NCI-H82 treated with DMSO at 0.1 percent for 48 hours (cell line): ENCODE measurements around the gene ABCG5.
A peak's percentile ranks its signal among the peaks of the same experiment; 100 is the strongest.

Source experiments
- DNase-seq: peaks from one replicate; lab custom pipeline; 2025; ENCODE audit not compliant: unreplicated experiment; lab: John Stamatoyannopoulos, UW

ABCG5 gene

DNA sequence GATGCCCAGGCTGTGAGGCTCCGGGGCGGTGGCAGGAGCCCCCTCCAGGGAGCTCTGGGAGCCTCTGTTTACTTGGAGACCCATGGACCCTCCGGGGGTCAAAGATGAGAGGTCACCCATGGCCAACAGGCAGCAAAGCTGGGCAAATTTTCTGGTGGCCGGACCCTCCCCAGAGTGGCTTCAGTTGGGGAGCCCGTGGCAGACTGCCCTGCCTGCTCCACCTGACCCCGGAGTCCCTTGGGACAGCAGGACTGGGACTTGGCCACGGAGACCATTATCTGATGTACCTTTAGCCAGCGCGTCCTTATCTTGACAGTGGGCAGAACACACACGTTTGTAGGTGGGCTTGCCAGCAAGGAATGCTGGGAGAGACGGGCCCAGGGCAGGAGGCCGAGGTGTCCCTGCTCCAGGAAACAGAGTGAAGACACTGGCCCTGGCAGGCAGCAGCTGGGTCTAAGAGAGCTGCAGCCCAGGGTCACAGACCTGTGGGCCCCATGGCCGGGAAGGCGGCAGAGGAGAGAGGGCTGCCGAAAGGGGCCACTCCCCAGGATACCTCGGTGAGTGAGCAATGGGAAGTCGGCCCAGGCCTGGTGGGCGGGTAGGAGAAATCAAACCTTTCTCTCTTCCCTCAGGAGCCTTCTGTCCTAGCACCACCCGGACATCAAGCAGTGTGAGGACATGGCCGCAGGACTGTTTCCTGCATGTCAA lies at the start of gene ABCG5, which contains the start of gene ABCG8:
TSS of gene ABCG5 (minus strand) at position 280 of the 708 bp plus-strand sequence. CDS start at position 120, 160 bp downstream.
TSS of gene ABCG8 (plus strand) at position 412 of the 708 bp plus-strand sequence. CDS start at position 495, 83 bp downstream.
- no peak for DNase-seq

DNA sequence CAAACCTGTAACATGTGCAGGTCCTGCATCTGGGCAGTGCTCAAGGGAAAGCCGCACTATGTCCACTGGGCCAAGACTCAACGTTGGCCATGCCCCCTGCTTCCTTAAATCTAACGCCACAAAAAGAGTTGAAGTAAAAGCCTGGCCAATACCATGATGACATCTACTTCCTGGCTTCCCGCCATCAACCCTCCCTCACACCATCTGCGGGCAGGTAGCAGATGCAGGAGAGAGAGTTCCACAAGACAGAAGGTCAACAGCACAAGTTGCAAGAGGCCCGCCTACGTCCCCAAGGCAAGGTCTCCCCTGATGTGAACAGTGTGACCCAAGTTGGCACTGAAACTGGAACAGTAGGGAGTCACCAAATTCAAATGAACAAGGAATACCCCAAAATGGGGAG lies 48.5 kb upstream of the ABCG5 start:
- no peak for DNase-seq

DNA sequence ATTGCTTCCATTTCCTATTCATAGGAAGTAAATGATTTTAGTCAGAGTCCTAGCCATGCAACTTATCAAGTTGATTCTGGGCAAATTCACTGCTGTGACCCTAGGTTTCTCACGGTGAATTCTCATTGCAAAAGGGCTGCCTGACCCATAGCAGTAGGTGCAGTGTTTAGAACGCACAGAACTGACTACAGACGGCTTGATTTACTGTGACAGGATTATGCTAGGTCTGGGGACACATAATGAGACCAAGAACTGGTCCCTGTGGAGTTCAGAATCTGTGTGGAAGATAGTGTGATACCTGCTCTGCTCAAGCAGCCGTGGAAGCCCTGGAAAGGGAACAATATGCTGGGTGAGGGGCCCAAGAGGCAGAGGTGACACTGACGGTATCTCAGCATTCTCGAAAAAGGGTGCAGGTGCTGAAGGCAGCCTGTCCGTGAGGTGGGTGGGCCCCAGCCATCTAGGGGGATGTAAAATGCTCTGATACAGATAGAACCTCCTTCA lies 46.5 kb upstream of the ABCG5 start:
- DNase-seq, result peak; percentile 6

DNA sequence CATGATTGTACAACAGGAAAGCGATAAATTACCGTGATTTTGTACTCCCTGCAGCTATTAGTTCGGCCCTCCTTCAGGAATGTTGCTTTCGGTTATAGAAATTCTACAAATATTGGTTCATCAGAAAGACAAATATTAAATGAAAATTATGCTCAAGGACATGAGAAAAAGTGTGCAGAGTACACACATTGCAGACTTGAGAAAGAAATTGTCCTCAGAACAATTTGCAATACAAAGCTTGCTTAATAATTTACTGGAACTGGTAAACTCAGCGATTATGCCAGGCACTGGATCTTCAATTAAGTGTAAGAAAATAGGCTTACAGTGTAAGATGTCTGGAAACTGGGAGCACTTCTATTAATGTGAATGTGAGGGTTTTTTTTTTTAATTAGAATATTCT lies 46.0 kb upstream of the ABCG5 start:
- no peak for DNase-seq

DNA sequence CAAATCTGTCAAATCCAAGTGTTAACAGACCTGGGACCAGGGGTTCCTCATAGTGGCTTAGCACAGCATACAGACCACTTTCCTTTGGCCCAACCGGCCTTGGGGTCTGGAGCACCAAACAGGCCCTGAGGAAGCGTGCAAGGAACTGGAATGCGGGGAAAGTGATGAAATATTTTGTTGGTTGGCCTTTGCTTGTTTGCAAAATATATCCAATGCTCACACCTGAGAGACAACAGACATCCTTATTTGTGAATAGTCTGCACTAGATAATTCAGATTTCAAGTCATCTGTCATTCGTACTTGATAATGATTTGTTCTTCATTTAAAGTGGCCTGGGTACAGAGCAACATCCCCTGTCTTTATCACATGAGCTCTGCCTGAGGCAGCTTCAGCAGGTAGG lies 43.7 kb upstream of the ABCG5 start:
- no peak for DNase-seq

DNA sequence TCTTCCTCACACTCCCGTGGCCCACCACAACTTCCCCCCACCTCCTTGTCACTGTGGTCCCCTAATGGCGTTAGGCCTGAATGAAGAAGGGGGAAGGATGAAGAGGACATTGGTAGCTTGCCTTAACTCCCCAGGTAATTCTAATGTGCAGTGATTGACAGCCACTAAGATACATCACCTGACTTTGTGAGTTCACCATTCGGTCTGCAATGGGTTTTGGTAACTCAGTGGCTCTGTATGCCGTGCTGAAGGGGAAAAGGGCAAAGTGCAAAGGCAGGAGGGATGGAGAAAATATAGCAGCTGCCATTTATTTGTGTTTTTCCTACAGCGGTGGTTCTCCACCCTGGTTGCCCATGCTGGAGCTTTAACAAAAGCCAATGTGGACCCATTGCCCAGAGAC lies 42.3 kb upstream of the ABCG5 start:
- no peak for DNase-seq

DNA sequence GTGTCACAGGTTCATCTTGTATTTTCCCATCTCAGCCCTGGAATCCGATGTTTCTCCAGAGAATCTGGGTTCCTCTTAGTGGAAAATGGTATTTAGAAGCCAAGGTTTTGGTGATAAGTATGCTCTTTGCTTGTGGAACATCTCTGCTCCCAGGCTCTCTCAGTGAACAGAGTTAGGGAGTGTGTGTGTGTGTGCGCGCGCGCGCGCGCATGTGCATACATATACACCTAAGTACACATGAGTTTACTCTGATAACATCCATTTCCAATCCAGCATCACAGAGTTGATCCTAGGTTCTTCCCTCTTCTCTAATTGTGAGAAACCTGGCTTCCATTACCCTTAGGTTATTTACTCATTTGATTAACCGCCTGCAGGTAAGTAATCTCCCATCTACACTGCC lies 41.8 kb upstream of the ABCG5 start:
- no peak for DNase-seq

DNA sequence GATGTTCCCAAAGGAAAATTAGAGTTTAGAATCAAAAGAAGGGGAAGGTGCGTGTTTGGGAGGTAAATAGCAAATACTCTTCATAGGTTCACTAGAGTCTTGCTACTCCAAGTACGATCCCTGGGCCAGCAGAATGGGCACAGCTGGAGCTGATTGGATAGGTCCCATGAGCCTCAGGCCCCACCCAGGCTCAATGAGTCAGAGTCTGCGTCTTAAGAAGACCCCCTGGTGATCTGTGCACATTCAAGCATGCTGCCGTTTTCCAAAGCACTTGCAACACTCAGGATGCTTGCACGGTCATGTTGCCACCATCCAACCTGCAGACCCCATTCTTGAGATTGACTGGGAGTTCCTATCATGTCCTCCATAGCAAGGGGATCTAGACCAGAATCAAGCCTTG lies 40.6 kb upstream of the ABCG5 start:
- no peak for DNase-seq

DNA sequence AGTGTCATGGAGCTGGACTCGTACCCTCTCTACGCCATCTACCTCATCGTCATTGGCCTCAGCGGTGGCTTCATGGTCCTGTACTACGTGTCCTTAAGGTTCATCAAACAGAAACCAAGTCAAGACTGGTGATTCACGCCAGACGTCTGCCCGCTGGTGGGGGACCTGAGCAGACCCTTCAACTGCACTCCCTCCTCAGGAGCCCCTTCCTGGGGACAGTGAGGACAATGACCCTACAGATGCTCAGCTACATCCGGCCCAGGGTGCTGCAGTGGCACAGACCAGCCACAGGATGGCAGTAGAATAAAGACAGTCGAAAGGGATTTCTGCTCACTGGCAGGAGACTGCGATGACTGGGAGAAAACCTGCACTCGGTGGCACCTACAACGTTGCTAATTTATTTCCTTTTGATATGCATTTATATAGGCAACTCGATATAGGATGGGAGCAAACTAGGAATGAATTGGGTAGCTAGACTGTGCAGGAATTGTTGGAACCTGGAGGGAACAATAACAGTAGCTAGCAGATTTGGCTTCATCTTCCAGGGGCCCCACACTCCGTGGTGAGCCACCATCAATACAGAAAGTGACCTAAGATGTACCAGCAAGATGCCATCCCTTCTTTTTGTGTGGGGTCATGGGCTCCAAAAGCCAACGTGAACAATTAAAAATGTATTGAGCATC lies 39.3 kb upstream of the ABCG5 start:
- peak; percentile 46 for DNase-seq

DNA sequence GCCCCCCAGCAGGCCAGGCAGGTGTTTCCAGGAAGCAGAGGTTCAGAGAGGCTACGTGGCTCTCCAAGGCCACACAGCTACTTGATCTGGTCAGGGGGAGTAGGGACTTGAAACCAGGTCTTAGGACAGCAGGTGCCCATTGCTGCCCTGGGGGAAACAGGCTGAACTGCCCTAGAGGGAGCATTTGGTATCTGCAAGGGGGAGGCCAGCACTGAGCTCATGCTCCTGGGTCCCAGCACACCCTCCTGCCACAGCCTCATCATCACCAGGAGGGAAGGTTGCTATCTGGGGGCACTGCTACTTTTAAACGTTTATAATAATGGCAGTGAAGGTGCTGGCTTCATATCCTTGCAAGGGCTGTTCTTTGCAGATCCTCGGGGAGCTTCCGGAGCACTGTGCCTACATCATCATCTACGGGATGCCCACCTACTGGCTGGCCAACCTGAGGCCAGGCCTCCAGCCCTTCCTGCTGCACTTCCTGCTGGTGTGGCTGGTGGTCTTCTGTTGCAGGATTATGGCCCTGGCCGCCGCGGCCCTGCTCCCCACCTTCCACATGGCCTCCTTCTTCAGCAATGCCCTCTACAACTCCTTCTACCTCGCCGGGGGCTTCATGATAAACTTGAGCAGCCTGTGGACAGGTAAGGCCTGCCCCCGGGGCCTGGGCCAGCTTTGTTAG lies 36.3 kb upstream of the ABCG5 start:
- no peak for DNase-seq

DNA sequence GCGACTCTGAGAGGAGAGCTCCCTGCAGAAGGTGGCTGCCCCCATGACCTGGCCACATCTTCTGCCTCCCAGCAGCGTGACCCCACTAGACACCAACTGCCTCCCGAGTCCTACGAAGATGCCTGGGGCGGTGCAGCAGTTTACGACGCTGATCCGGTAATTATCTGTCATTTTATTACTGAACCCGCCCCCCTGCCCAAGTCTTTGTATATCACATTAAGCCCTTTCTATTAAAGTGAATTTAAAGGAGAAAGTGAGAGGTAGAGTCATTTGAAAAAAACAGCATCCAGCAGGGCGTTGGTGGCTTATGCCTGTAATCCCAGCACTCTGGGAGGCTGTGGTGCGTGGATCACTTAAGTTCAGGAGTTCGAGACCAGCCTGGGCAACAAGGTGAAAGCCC lies 33.5 kb upstream of the ABCG5 start:
- DNase-seq, result no peak

DNA sequence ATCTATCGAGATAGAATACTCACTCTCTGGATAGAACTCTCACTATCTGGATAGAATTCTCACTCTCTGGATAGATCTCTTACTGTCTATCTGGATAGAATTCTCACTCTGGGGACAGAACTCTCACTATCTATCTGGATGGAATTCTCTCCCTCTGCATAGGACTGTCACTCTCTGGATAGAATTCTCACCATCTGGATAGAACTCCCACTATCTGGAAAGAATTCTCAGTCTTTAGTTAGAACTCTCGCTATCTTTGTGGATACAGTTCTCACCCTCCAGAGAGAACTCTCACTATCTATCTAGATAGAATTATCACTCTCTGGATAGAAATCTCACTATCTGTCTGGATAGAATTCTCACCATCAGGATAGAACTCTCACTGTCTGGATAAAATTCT lies 16.7 kb upstream of the ABCG5 start:
- no peak for DNase-seq

DNA sequence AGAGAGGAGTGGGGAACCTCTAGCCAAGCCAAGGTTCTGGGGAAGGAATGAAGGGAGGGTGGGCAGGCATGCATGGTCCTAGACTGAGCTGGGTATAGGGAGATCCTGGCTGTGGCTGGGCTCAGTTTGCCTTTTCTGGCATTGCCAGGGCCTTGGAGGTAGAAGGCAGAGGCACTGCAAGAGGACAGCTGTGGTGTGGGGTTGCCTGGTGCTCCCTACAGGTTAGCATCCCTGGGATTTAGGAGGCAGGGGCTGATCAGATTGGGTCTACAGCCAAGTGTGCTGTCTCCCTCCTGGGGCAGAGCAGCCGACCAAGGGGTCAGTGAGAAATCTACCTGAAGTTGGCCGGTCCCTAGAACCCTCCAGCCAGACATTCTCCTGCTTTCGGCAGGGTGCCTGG lies 16.0 kb upstream of the ABCG5 start:
- DNase-seq, result no peak

DNA sequence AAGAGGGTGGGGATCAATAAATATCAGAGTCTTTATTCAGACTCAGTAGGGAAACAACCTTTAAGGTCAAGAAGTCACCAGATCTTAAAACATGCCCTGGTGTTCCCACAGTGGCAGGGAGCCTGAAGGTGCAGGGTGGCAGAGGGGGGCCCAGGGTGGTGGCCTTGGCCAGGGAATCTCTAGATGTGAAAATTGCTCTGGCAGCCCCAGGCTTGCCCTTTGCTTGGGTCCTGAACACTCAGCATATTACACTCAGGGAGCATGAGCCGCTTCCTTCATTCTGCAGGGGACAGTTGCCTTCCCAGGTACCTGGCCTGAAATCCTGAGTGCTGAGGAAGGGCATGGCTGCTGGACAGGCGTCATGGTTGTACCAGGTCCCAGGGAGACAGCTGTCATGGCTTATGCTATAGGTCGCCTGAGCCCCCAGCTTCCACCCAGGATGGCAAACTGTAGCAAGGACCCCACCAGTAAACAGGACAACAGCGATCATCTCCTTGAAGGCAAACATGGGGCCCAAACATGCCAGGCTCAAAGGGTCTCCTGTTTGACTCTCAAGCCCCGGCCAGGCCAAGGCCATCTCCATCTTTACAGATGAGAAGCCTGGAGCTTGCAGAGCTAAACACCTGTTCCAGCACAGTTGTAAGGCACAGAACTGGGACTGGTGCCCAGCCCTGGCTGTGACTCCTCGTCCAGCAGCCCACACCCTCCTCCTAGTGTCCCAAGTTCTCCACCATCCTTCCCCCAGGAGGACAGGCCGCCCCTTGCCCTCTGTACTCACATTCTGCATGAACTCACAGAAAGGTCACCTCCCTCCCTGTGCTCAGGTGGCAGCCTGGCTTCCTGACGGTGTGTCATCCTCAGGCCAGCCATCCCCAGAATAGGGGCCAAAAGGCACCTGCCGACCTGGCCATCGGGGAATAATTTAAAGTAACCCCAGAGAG lies 14.8 kb upstream of the ABCG5 start:
- no peak for DNase-seq

DNA sequence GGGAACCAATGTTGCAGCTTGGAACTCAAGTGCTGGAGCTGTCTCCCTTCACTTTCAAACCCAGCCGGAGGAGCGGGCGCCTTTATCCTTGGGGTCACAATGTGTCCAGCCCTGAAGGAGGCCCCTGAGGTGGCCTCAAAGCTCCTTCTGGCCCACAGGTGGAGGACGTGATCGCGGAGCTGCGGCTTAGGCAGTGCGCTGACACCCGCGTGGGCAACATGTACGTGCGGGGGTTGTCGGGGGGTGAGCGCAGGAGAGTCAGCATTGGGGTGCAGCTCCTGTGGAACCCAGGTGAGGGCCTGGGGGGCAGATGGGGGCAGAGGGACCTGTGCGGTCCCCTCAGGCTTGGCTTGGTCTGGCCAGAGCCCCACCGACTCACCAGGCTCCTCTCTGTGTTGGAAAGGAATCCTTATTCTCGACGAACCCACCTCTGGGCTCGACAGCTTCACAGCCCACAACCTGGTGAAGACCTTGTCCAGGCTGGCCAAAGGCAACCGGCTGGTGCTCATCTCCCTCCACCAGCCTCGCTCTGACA lies 13.6 kb upstream of the ABCG5 start:
- DNase-seq, result no peak

DNA sequence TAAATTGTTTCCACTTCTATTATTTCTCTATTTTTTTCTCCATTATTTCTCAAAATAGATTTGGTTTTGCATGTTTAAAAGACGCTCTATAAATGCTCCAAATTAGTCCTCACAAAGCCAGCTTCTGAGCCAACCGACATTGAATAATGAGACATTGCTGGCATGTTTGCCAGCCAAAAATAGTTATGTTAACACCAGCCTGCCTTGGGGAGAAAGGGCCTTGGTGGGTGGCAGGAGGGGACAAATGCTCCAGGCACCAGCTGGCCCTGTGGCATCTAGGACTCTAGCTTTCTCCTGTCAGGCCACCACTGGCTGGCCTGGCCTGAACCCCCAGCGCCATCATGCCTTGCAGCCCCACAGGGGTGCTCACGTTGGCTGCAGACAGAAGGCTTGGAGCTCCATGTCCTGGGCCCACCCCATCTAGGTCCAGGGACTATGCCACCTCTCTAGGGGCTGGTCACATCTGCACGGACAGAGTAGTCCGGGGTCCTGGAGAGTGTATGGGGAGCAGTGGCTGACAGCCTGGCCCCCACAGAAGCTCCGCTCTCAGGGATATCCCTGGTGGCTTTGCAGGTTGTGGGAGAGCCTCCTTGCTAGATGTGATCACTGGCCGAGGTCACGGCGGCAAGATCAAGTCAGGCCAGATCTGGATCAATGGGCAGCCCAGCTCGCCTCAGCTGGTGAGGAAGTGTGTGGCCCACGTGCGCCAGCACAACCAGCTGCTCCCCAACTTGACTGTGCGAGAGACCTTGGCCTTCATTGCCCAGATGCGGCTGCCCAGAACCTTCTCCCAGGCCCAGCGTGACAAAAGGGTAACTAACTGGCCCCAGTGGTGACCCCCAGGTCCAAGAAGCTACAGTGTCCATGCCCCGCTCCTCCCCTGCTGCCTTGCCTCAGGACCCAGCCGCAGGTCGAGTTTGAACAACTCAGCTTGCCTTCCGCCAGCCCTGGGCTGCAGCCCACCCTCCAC lies 12.7 kb upstream of the ABCG5 start:
- no peak for DNase-seq

DNA sequence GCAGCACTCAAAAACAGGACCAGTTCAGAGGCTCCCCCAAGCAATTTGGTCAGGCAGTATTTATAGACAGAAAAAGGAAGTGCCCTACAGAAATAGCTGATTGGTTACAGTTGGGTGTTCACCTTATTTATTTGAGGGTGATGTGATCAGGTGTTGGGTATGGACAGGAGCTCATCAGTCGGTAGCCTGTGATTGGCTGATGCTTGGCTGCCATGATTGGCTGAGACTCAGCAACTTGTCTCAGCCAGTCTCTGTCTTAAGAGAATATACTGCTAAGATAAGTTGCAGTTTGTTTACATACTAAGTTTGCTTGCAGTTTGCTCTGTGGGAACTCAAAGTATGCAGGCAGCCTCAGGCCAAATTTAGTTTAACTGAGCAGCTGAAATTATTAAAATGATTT lies 9.6 kb upstream of the ABCG5 start:
- DNase-seq, result no peak

DNA sequence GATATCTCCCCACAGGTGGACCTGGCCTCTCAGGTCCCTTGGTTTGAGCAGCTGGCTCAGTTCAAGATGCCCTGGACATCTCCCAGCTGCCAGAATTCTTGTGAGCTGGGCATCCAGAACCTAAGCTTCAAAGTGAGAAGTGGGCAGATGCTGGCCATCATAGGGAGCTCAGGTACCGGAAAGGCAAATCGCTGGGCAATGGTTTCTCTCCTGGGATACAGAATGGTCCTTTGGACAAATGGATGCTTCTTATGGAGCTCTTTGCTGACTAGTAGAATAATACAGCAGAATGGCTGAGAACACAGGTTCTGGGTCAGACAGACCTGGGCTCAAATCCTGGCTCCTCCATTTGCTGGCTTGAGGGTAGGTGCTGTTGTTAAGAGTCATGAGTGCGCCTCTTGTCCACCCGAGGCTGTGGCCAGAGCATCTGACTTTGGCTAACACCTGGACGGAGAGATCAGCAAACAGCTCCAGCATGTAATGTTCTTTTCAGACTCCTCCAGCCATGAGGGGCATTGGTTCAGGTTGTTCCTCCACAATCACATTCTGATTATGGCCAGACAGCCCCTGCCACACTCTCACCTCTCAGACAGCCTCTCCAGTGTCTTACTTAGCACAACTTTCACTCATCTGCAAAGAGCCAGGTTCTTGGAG lies 7.6 kb upstream of the ABCG5 start:
- DNase-seq, result no peak

DNA sequence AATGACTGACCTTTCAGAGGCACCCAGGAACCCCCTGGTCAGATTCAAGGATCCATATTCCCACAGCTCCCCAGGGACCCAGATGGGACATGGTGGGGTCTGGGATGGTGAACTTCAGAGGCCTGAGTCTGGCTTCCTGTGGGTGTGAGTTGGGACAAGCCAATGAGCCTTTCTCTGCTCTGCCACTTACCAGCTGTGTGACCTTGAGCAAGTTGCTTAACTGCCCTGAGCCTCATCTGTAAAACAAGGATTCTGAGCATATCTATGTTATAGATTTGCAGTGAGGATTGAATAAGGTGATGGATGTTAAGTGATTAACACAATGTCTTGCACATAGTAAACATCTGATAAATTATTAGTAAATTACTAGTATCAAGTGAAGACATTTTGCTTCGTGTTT lies 6.5 kb upstream of the ABCG5 start:
- no peak for DNase-seq
